Smooth muscle cell (in vitro differentiated cells): Measurements from ENCODE around the gene SATB1. TPM values are rescaled to one million over a fixed set of nuclear protein-coding genes. Genes with fewer than 3 reads are reported as not detected.
"Not testable (repeated sequence)": the region's sequence is repeated elsewhere in the genome, so short reads cannot be mapped to it uniquely, and the experiment has no call there.

Source experiments
- DNase-seq: peaks from one replicate; lab custom pipeline; 2025; ENCODE audit not compliant: unreplicated experiment; lab: John Stamatoyannopoulos, UW
- H2AFZ ChIP-seq: fragments of 200-600 bp; sonication (generic); 2 replicates; pipeline ENCODE4 v1.6.0; 2016; ENCODE audit warnings: antibody characterized with exemption, low read depth, mild to moderate bottlenecking
- H3F3A ChIP-seq: fragments of 200-600 bp; sonication (generic); 2 replicates; pipeline ENCODE4 v1.6.0; 2017; ENCODE audit warnings: antibody characterized with exemption, low read depth
- H3K27ac ChIP-seq: fragments of 200-600 bp; sonication (generic); 2 replicates; pipeline ENCODE4 v1.5.1; 2016; ENCODE audit warnings: low read depth, mild to moderate bottlenecking
- H3K27me3 ChIP-seq: fragments of 200-600 bp; sonication (generic); 2 replicates; pipeline ENCODE4 v1.6.1; 2016; ENCODE audit warnings: low read depth, mild to moderate bottlenecking
- H3K36me3 ChIP-seq: fragments of 200-600 bp; sonication (generic); 2 replicates; pipeline ENCODE4 v1.5.1; 2016; ENCODE audit warnings: low read depth
- H3K4me1 ChIP-seq: fragments of 200-600 bp; sonication (generic); 2 replicates; pipeline ENCODE4 v1.5.1; 2016; ENCODE audit warnings: low read depth
- H3K4me2 ChIP-seq: fragments of 200-600 bp; sonication (generic); 2 replicates; pipeline ENCODE4 v1.6.0; 2016; ENCODE audit warnings: mild to moderate bottlenecking
- H3K4me3 ChIP-seq: fragments of 200-600 bp; sonication (generic); 2 replicates; pipeline ENCODE4 v1.5.1; 2016; ENCODE audit warnings: mild to moderate bottlenecking
- H3K79me2 ChIP-seq: fragments of 200-600 bp; sonication (generic); 2 replicates; pipeline ENCODE4 v1.6.0; 2016; ENCODE audit warnings: low read depth, mild to moderate bottlenecking
- H3K9ac ChIP-seq: fragments of 200-600 bp; sonication (generic); 2 replicates; pipeline ENCODE4 v1.6.0; 2016; ENCODE audit warnings: low read depth
- H3K9me3 ChIP-seq: fragments of 200-600 bp; sonication (generic); replicated peaks from 2 replicates; pipeline ENCODE4 v1.5.1; 2016; ENCODE audit warnings: low read depth
- H4K20me1 ChIP-seq: fragments of 200-600 bp; sonication (generic); 2 replicates; pipeline ENCODE4 v1.6.0; 2016; ENCODE audit warnings: low read depth
- CTCF ChIP-seq: fragments of 200-600 bp; sonication (generic); IDR thresholded peaks from 2 replicates; pipeline ENCODE4 v1.5.1; 2017; ENCODE audit warnings: borderline replicate concordance, mild to moderate bottlenecking, antibody characterized with exemption; ENCODE audit not compliant: insufficient read depth, poor library complexity, severe bottlenecking
- WGBS: methylation state at CpG from one replicate; pipeline ENCODE4 v1.1.7; 2016; ENCODE audit warnings: low lambda C conversion rate; 5-methylcytosine and 5-hydroxymethylcytosine counted together
- polyA plus RNA-seq: library from polyadenylated mRNA; unstranded; fragments of >200 nt; fragmentation: Nextera tagmentation; extraction: Ambion mirVana; gene quantifications from 2 replicates; pipeline ENCODE4 v1.2.1, GENCODE V29; 2016
- total RNA-seq: library from RNA; depleted of rRNA; stranded (reverse); fragments of >200 nt; gene quantifications from 2 replicates; pipeline ENCODE4 v1.2.3, GENCODE V29; 2014

Gene SATB1
- total and polyA plus RNA-seq, 2 experiments from 2014 or later = 4.1 to 9.3 TPM

- H3K79me2 ChIP-seq = no peaks in the 10 kb centered on the region
- H4K20me1 ChIP-seq = no peaks in the 10 kb centered on the region
- DNase-seq = no peak
- no peaks in the 10 kb centered on the region for H3F3A ChIP-seq
- no peak overlapping the region for H3K4me3 ChIP-seq
- no peaks in the 10 kb centered on the region for H3K4me1 ChIP-seq
- H3K9me3 ChIP-seq = no peaks in the 10 kb centered on the region
- no peak overlapping the region for H3K27ac ChIP-seq
- TF ChIP-seq CTCF = no peak
- H2AFZ ChIP-seq = no peak overlapping the region
- no peaks in the 10 kb centered on the region for H3K27me3 ChIP-seq
- no peaks in the 10 kb centered on the region for H3K36me3 ChIP-seq
- no peak overlapping the region for H3K9ac ChIP-seq
- H3K4me2 ChIP-seq = no peak overlapping the region
Observed at GRCh38 chr3:18334837-18335601, 90.1 kb downstream of the SATB1 start.

- not testable (repeated sequence) for H3K36me3 ChIP-seq, H3K9ac ChIP-seq, DNase-seq, H2AFZ ChIP-seq, H3K4me1 ChIP-seq, H4K20me1 ChIP-seq, H3K79me2 ChIP-seq, H3K9me3 ChIP-seq, H3K27ac ChIP-seq, H3K27me3 ChIP-seq, H3K4me2 ChIP-seq, H3F3A ChIP-seq, H3K4me3 ChIP-seq
- 92% methylated on average over 25 of the region's 25 CpGs for WGBS
Observed at GRCh38 chr3:18330772-18331441, 94.2 kb downstream of the SATB1 start.

- Histone ChIP-seq H3K9ac (no peak overlapping the region), H3K79me2 (no peaks in the 10 kb centered on the region), H3K4me1 (no peaks in the 10 kb centered on the region), H2AFZ (no peak overlapping the region), H3K36me3 (no peaks in the 10 kb centered on the region), H3K27me3 (no peaks in the 10 kb centered on the region), H3K9me3 (no peaks in the 10 kb centered on the region), H3K27ac (no peak overlapping the region), H3F3A (no peaks in the 10 kb centered on the region), H3K4me2 (no peak overlapping the region), H4K20me1 (no peaks in the 10 kb centered on the region), H3K4me3 (no peak overlapping the region)
- TF ChIP-seq CTCF = no peak
- DNase-seq = no peak
- WGBS = 59% methylated on average over 5 of the region's 5 CpGs
Observed at GRCh38 chr3:18308096-18308650, 117.0 kb downstream of the SATB1 start.

GRCh38 chr3:18307529-18307928 is 117.6 kb downstream of the SATB1 start:
- 86% methylated on average over 1 of the region's 1 CpG for WGBS
- Histone ChIP-seq H3K4me2 (no peak overlapping the region), H3K27ac (no peak overlapping the region), H3K9me3 (no peaks in the 10 kb centered on the region), H3F3A (no peaks in the 10 kb centered on the region), H3K36me3 (no peaks in the 10 kb centered on the region), H3K9ac (no peak overlapping the region), H3K27me3 (no peaks in the 10 kb centered on the region), H3K79me2 (no peaks in the 10 kb centered on the region), H2AFZ (no peak overlapping the region), H3K4me3 (no peak overlapping the region), H3K4me1 (no peaks in the 10 kb centered on the region), H4K20me1 (no peaks in the 10 kb centered on the region)
- TF ChIP-seq CTCF = no peak
- no peak for DNase-seq
